ENCODE results near the gene RIF1.

RIF1 gene

GRCh38 chr2:151520976-151521375, 111.3 kb downstream of the RIF1 start:
- no peak for DNase-seq

- no peak for DNase-seq
Measured at GRCh38 chr2:151522556-151522955, 112.9 kb downstream of the RIF1 start.

- DNase-seq = no peak
Measured at GRCh38 chr2:151523850-151524249, 114.1 kb downstream of the RIF1 start.

- DNase-seq = no peak
Measured at GRCh38 chr2:151525821-151526373, 116.2 kb downstream of the RIF1 start.

- no peak for DNase-seq
Measured at GRCh38 chr2:151526572-151527090, 116.9 kb downstream of the RIF1 start.

All from CD4-positive, alpha-beta T cell treated with Interleukin-17A for 4 hours (primary cell).